Hepatocyte (in vitro differentiated cells): ENCODE data around the gene COPS4. TPM values are rescaled to one million over a fixed set of nuclear protein-coding genes. Genes with fewer than 3 reads are reported as not detected.
"Not testable (repeated sequence)": the region's sequence is repeated elsewhere in the genome, so short reads cannot be mapped to it uniquely, and the experiment has no call there.

Experiments
- DNase-seq: peaks from one replicate; pipeline ENCODE4 v3.0.0-alpha.2; 2016; ENCODE audit warnings: low spot score
- H2AFZ ChIP-seq: fragments of 200-600 bp; sonication (generic); 2 replicates; pipeline ENCODE4 v1.6.0; 2016; ENCODE audit warnings: antibody characterized with exemption, mild to moderate bottlenecking
- H3K27ac ChIP-seq: fragments of 200-600 bp; sonication (generic); 2 replicates; pipeline ENCODE4 v1.5.1; 2016; ENCODE audit warnings: mild to moderate bottlenecking
- H3K27me3 ChIP-seq: fragments of 200-600 bp; sonication (generic); 2 replicates; pipeline ENCODE4 v1.6.1; 2016
- H3K36me3 ChIP-seq: fragments of 200-600 bp; sonication (generic); replicated peaks from 2 replicates; pipeline ENCODE4 v1.5.1; 2016; ENCODE audit warnings: low read depth; ENCODE audit not compliant: insufficient read depth
- H3K4me1 ChIP-seq: fragments of 200-600 bp; sonication (generic); 2 replicates; pipeline ENCODE4 v1.5.1; 2016; ENCODE audit warnings: mild to moderate bottlenecking, moderate library complexity; ENCODE audit not compliant: insufficient read depth
- H3K4me2 ChIP-seq: fragments of 200-600 bp; sonication (generic); 2 replicates; pipeline ENCODE4 v1.6.0; 2016
- H3K4me3 ChIP-seq: fragments of 200-600 bp; sonication (generic); 2 replicates; pipeline ENCODE4 v1.5.1; 2016; ENCODE audit warnings: mild to moderate bottlenecking
- H3K79me2 ChIP-seq: fragments of 200-600 bp; sonication (generic); 2 replicates; pipeline ENCODE4 v1.6.0; 2017; ENCODE audit warnings: mild to moderate bottlenecking
- H3K9me2 ChIP-seq: fragments of 200-600 bp; sonication (generic); replicated peaks from 2 replicates; pipeline ENCODE4 v1.6.0; 2017; ENCODE audit warnings: mild to moderate bottlenecking; ENCODE audit not compliant: insufficient read depth
- H3K9me3 ChIP-seq: fragments of 200-600 bp; sonication (generic); 2 replicates; pipeline ENCODE4 v1.5.1; 2016; ENCODE audit warnings: low read depth, mild to moderate bottlenecking
- H4K20me1 ChIP-seq: fragments of 200-600 bp; sonication (generic); 2 replicates; pipeline ENCODE4 v1.6.0; 2016; ENCODE audit warnings: mild to moderate bottlenecking; ENCODE audit not compliant: insufficient read depth, poor library complexity, severe bottlenecking
- EZH2 ChIP-seq: fragments of 200-600 bp; sonication (generic); IDR thresholded peaks from 2 replicates; pipeline ENCODE4 v1.6.1; 2016; ENCODE audit warnings: antibody characterized with exemption, mild to moderate bottlenecking, borderline replicate concordance
- EZH2phosphoT487 ChIP-seq: fragments of 200-600 bp; sonication (generic); IDR thresholded peaks from one replicate; pipeline ENCODE4 v1.6.1; 2018; ENCODE audit warnings: antibody characterized with exemption, mild to moderate bottlenecking, low read depth, moderate library complexity; ENCODE audit not compliant: unreplicated experiment, severe bottlenecking
- WGBS: methylation state at CpG from one replicate; pipeline ENCODE4 v1.1.6; 2016; ENCODE audit warnings: low lambda C conversion rate; ENCODE audit errors: missing lambda C conversion rate; 5-methylcytosine and 5-hydroxymethylcytosine counted together
- polyA plus RNA-seq: library from polyadenylated mRNA; unstranded; fragments of >200 nt; fragmentation: Nextera tagmentation; extraction: Ambion mirVana; gene quantifications from 2 replicates; pipeline ENCODE4 v1.2.1, GENCODE V29; 2016
- total RNA-seq: library from RNA; depleted of rRNA; stranded (reverse); fragments of >200 nt; gene quantifications from 2 replicates; pipeline ENCODE4 v1.2.3, GENCODE V29; 2014
- TF ChIP-seq, protein P1 (sequence below): fragments of 200-600 bp; sonication (generic); IDR thresholded peaks from 2 replicates; pipeline ENCODE4 v1.5.1; 2016; ENCODE audit warnings: antibody characterized with exemption, mild to moderate bottlenecking; ENCODE audit not compliant: poor library complexity

Gene COPS4
- total and polyA plus RNA-seq, 2 experiments from 2014 or later: 45.2 to 56.7 TPM

DNA sequence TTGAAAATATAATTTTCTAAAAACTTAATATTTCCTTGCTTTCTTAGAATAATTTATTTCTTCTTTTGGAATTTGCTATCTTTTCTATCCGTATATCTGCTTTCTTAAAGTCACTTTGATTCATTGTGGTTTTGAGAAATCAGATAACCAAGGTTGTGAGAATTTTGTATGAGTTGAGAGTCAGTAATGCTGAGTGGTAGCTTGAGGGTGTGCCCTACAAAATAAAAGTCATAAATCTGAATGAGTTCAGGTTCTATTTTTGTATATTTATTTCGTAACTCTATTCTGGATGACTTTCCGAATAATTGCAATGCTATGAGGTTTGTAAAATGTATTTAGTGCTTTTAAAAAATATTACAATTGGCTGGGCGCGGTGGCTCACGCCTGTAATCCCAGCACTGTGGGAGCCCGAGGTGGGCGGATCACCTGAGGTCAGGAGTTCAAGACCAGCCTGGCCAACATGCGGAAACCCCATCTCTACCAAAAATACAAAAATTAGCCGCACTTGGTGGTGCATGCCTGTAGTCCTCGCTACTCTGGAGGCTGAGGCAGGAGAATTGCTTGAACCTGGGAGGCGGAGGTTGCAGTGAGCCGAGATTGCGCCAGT lies 8.9 kb downstream of the COPS4 start:
- TF ChIP-seq EZH2 (no peak), EZH2phosphoT487 (no peak)
- TF ChIP-seq, protein P1, sequence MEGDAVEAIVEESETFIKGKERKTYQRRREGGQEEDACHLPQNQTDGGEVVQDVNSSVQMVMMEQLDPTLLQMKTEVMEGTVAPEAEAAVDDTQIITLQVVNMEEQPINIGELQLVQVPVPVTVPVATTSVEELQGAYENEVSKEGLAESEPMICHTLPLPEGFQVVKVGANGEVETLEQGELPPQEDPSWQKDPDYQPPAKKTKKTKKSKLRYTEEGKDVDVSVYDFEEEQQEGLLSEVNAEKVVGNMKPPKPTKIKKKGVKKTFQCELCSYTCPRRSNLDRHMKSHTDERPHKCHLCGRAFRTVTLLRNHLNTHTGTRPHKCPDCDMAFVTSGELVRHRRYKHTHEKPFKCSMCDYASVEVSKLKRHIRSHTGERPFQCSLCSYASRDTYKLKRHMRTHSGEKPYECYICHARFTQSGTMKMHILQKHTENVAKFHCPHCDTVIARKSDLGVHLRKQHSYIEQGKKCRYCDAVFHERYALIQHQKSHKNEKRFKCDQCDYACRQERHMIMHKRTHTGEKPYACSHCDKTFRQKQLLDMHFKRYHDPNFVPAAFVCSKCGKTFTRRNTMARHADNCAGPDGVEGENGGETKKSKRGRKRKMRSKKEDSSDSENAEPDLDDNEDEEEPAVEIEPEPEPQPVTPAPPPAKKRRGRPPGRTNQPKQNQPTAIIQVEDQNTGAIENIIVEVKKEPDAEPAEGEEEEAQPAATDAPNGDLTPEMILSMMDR: no peak
- WGBS: 97% methylated on average over 14 of the region's 14 CpGs
- Histone ChIP-seq H3K9me3 (no peaks in the 10 kb centered on the region), H3K9me2 (no peaks in the 10 kb centered on the region), H3K4me2 (no peak overlapping the region), H3K27me3 (no peaks in the 10 kb centered on the region), H3K36me3 (no peaks in the 10 kb centered on the region), H2AFZ (no peak overlapping the region), H3K27ac (no peak overlapping the region), H3K79me2 (peaks cover 68% of the 10 kb centered on the region), H3K4me1 (no peaks in the 10 kb centered on the region), H4K20me1 (peaks cover 4% of the 10 kb centered on the region), H3K4me3 (no peak overlapping the region)
- DNase-seq: no peak

DNA sequence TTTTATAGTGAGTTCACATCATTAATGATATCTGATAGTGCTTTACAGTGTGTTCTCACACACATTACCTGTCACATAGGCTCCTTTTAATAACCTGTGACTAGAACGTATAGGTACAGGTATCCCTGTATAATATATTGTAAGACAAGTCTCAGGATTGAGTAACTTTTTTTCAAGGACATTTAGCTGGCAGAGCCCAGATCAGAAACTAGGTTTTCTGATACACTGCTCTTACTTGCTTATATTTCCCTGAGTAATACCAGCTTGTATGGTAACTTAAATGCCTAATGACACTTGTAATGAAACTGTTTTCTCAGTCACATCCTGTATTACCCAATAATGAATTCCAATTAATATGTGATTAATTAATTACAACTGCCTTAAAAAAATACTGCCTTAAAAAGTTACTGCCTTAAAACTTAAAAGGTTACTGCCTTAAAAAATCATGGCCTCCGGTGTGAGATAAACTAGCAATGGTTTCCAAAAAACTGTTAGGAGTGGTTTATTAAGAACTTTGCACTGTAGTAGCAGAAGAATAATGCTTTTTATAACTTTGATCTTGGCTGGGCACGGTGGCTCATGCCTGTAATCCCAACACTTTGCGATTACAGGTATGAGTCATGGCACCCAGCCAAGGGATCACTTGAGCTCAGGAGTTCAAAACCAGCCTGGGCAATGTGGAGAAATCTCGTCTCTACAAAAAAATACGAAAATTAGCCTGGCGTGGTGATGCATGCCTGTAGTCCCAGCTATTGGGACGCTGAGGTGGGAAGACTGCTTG lies 11.9 kb downstream of the COPS4 start:
- Histone ChIP-seq H3K36me3 (no peaks in the 10 kb centered on the region), H3K9me3 (no peaks in the 10 kb centered on the region), H3K27ac (no peak overlapping the region), H4K20me1 (peaks cover 4% of the 10 kb centered on the region), H3K27me3 (no peaks in the 10 kb centered on the region), H3K9me2 (no peaks in the 10 kb centered on the region), H3K4me2 (no peak overlapping the region), H2AFZ (no peak overlapping the region), H3K4me3 (no peak overlapping the region), H3K79me2 (peaks cover 38% of the 10 kb centered on the region), H3K4me1 (no peaks in the 10 kb centered on the region)
- no peak for DNase-seq
- WGBS: 89% methylated on average over 8 of the region's 8 CpGs
- TF ChIP-seq, protein P1: no peak
- TF ChIP-seq EZH2phosphoT487: no peak
- TF ChIP-seq EZH2: no peak

DNA sequence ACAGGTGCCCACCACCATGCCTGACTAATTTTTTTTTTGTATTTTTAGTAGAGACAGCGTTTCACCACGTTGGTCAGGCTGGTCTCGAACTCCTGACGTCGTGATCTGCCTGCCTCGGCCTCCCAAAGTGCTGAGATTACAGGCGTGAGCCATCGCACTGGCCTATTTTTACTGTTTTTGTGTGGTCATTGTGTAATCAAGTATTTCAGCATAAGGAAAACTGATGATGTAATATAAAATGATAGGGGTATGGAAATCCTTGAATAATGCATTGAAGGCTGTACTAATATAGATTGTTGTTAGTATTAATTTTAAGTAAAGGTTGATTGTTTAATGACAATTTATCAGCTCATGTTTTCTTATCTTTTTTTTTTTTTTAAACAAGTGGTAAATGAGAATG lies 13.8 kb downstream of the COPS4 start:
- H3K9me2 ChIP-seq, H3K4me2 ChIP-seq, H2AFZ ChIP-seq, H3K27me3 ChIP-seq, H3K9me3 ChIP-seq, H3K36me3 ChIP-seq, H3K4me1 ChIP-seq, H3K27ac ChIP-seq, DNase-seq, H3K4me3 ChIP-seq, H4K20me1 ChIP-seq: not testable (repeated sequence)
- 98% methylated on average over 8 of the region's 8 CpGs for WGBS
- H3K79me2 ChIP-seq: peaks cover 20% of the 10 kb centered on the region

DNA sequence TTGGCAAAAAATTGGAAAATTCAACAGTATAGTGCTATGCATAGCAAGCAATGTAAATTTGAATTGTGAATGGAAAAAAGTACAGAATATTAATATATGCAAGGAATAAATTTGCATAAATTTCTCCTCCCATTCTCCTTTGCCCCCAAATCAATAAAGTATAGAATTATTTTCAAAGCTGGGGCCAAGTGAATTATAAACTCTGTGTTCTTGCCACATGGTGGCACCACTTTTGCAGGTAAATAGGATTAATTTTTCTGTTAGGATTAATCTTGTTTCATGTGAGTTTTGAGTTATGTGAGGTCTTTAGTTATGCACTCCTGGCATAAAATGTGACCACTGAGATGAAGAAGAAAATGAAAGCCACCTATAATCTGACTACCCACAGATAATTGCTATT lies 19.9 kb downstream of the COPS4 start:
- H3K9me3 ChIP-seq: no peaks in the 10 kb centered on the region
- no peak overlapping the region for H3K4me2 ChIP-seq
- H3K36me3 ChIP-seq: no peaks in the 10 kb centered on the region
- no peak for DNase-seq
- H3K27me3 ChIP-seq: no peaks in the 10 kb centered on the region
- H2AFZ ChIP-seq: no peak overlapping the region
- H3K79me2 ChIP-seq: no peaks in the 10 kb centered on the region
- no peak overlapping the region for H3K27ac ChIP-seq
- H3K4me3 ChIP-seq: no peak overlapping the region
- H3K9me2 ChIP-seq: no peaks in the 10 kb centered on the region
- no peaks in the 10 kb centered on the region for H3K4me1 ChIP-seq
- no peak for TF ChIP-seq EZH2phosphoT487
- TF ChIP-seq, protein P1: peak; percentile 55
- H4K20me1 ChIP-seq: no peaks in the 10 kb centered on the region
